Measurements from ENCODE around the gene TRAM2.

- TF ChIP-seq POLR2A (IDR thresholded peaks at IDR 0.05) = no peak
- no peak for TF ChIP-seq CTCF (IDR thresholded peaks at IDR 0.05)
These were observed 18.9 kb upstream of the TRAM2 start for GRCh38 chr6:52595796-52596130.

Data from right lobe of liver (tissue), 4 donors.